NCI-H2029 treated with DMSO at 0.1 percent for 48 hours (cell line): ENCODE results near the gene LPA.
"Not testable (repeated sequence)": the region's sequence is repeated elsewhere in the genome, so short reads cannot be mapped to it uniquely, and the experiment has no call there.

Source experiments
- DNase-seq: peaks from one replicate; lab custom pipeline; 2025; lab: John Stamatoyannopoulos, UW

LPA gene

GRCh38 chr6:160664198-160664597, at the start of gene LPA:
TSS of gene LPA (minus strand) at chr6:160664275. CDS start at chr6:160664214, 61 bp downstream.
- not testable (repeated sequence) for DNase-seq

GRCh38 chr6:160708993-160709392, 44.9 kb upstream of the LPA start:
- not testable (repeated sequence) for DNase-seq

GRCh38 chr6:160704688-160705087, 40.6 kb upstream of the LPA start:
- not testable (repeated sequence) for DNase-seq

- not testable (repeated sequence) for DNase-seq
Measured at GRCh38 chr6:160701918-160702680, 38.0 kb upstream of the LPA start, which contains the start of gene PLG. TSS of gene PLG (plus strand) at chr6:160702244. CDS start at chr6:160702305, 61 bp downstream.

GRCh38 chr6:160697826-160698225, 33.8 kb upstream of the LPA start:
- DNase-seq = no peak

GRCh38 chr6:160696884-160697283, 32.8 kb upstream of the LPA start:
- not testable (repeated sequence) for DNase-seq

- DNase-seq = not testable (repeated sequence)
Measured at GRCh38 chr6:160695622-160696021, 31.5 kb upstream of the LPA start.

GRCh38 chr6:160695025-160695424, 30.9 kb upstream of the LPA start:
- DNase-seq = not testable (repeated sequence)

GRCh38 chr6:160692369-160692959, 28.4 kb upstream of the LPA start:
- DNase-seq = no peak

- DNase-seq = no peak
Measured at GRCh38 chr6:160691617-160692016, 27.5 kb upstream of the LPA start.

GRCh38 chr6:160690458-160690857, 26.4 kb upstream of the LPA start:
- DNase-seq = no peak

GRCh38 chr6:160685762-160686450, 21.8 kb upstream of the LPA start:
- DNase-seq = no peak

GRCh38 chr6:160685101-160685761, 21.2 kb upstream of the LPA start:
- DNase-seq = not testable (repeated sequence)

GRCh38 chr6:160679402-160679769, 15.3 kb upstream of the LPA start:
- DNase-seq = no peak

- DNase-seq = no peak
Measured at GRCh38 chr6:160678744-160679401, 14.8 kb upstream of the LPA start.

- no peak for DNase-seq
Measured at GRCh38 chr6:160678230-160678629, 14.2 kb upstream of the LPA start.

- DNase-seq = not testable (repeated sequence)
Measured at GRCh38 chr6:160676418-160676817, 12.3 kb upstream of the LPA start.

GRCh38 chr6:160668589-160668988, 4.5 kb upstream of the LPA start:
- DNase-seq = no peak

- no peak for DNase-seq
Measured at GRCh38 chr6:160667639-160668481, 3.8 kb upstream of the LPA start.

- no peak for DNase-seq
Measured at GRCh38 chr6:160662842-160663241, 1.2 kb downstream of the LPA start.

GRCh38 chr6:160662429-160662828, 1.6 kb downstream of the LPA start:
- no peak for DNase-seq
